Mesenteric fat pad (tissue), 1 donor: ENCODE measurements around the gene GOLGA6A. TPM values are rescaled to one million over a fixed set of nuclear protein-coding genes. Genes with fewer than 3 reads are reported as not detected.

Source experiments
- DNase-seq: peaks from one replicate; pipeline ENCODE4 v3.0.0-alpha.2; 2020; ENCODE audit warnings: low spot score
- total RNA-seq: library from RNA; stranded (reverse); fragmentation: NEBNext Ultra II Directional; extraction: Animal tissue kit (Norgen Biotek cat#: 25700); gene quantifications from one replicate; pipeline ENCODE4 v1.2.1, GENCODE V29; 2021
- donor health status: DM: yes; HTN: yes; CAD: no.

The GOLGA6A gene
- total RNA-seq, 1 donor from 2014 or later = not detected

GRCh38 chr15:74053517-74053916 is 28.8 kb downstream of the GOLGA6A start:
- peak; percentile 65 for DNase-seq

DNA sequence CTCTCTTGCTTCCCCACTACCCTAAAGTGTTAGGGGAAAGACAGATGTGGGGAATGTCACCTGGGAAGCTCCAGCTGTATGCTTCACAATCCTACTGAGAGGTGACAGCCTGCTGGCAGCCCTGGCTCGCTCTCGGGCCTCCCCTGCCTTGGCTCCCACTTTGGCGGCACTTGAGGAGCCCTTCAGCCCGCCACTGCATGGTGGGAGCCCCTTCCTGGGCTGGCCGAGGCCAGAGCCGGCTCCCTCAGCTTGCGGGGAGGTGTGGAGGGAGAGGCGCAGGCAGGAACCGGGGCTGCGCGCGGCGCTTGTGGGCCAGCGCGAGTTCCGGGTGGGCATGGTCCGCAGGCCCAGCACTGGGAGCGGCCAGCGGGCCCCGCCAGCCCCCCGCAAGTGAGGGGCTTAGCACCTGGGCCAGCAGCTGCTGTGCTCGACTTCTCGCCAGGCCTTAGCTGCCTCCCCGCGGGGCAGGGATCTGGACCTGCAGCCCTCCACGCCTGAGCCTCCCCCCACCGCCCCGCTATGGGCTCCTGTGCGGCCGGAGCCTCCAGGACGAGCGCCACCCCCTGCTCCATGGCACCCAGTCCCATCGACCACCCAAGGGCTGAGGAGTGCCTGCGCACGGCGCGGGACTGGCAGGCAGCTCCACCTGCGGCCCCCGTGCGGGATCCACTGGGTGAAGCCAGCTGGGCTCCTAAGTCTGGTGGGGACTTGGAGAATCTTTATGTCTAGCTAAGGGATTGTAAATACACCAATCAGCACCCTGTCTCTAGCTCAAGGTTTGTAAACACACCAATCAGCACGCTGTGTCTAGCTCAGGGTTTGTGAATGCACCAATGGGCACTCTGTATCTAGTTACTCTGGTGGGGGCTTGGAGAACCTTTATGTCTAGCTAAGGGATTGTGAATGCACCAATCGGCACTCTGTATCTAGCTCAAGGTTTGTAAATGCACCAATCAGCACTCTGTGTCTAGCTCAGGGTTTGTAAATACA is 29.8 kb downstream of the GOLGA6A start:
- DNase-seq = peak; percentile 88

DNA sequence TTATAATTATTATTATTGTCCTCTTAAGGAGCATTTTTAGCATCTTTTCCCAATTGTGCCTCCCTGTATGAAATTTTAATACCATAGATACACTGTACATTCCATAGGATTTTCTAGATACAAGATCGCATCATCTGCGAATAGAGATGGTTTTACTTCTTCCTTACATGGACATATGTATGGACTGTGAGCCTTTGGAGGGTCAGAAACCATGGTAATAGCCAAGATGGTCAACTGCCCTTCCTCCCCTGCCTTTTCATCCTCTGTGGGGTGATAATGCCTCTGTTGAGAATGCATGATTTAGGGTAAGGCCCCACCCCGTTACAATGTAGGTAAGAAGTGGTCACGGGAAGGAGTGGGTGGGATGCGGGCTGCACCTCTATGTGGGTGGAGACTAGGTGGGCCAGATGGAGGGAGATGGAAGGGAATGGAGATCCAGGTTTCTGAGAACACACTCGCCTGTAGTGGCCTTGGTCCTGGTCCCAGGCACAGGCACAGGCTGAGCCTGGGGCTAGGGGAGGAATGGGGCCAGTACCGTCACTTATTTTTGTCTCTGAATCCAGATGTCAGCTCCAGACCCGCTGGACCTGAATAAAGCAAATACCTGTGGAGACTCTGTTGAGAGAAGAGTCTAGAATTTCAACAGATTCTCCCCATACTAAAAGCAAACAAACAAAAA is 31.7 kb downstream of the GOLGA6A start:
- DNase-seq = peak; percentile 53

DNA sequence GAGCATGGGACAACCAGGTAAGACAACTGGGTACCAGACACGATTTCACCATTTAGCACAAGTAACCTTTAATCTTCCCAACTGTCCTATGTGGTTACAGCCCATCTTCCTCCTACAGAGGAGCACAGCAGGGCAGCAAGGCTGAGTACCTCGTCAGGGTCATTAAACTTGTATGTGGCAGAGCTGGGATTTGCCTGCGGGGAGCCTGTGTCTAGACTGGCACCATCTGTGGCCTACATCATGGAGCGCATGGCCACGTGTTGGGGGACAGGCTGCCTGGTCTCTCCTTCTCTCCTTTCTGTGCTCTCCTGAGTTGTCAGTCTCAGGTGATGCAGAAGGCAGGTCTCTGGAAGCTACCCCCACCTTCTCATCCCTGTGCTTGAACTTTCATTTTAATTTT is 32.2 kb downstream of the GOLGA6A start:
- peak; percentile 30 for DNase-seq

GRCh38 chr15:74046275-74046674 is 36.1 kb downstream of the GOLGA6A start:
- peak; percentile 28 for DNase-seq

DNA sequence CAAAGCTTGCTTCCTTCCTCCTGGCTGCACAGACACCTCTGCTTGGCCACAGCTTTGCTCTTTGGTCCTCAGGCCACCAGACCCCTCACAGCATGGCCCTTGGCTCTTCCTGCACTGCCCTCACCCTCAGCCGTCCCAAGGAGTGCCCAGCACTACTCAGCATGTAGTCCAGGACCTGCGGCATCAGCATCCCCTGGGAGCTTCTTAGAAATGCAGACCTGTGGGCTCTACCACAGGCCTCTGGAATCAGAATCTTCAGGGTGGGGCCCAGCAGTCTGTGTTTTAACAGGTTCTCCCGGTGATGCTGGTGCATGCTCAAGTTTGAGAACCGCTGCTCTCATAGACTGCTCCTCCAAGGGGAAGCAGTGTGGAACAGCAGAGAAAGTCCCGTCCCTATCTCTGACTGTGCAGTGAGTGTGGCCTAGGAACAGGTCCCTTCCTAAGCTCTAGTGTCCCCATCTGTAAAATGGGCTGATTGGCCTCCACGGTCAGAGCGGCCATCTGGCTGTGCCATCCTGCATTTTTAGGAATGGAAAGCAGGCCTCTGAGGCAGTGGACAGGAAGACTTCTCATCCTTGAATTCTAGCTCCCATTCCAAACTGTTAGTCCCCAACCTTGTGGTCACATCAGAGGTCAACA is 36.6 kb downstream of the GOLGA6A start:
- DNase-seq = peak; percentile 67

GRCh38 chr15:74045184-74045583 is 37.2 kb downstream of the GOLGA6A start:
- no peak for DNase-seq

DNA sequence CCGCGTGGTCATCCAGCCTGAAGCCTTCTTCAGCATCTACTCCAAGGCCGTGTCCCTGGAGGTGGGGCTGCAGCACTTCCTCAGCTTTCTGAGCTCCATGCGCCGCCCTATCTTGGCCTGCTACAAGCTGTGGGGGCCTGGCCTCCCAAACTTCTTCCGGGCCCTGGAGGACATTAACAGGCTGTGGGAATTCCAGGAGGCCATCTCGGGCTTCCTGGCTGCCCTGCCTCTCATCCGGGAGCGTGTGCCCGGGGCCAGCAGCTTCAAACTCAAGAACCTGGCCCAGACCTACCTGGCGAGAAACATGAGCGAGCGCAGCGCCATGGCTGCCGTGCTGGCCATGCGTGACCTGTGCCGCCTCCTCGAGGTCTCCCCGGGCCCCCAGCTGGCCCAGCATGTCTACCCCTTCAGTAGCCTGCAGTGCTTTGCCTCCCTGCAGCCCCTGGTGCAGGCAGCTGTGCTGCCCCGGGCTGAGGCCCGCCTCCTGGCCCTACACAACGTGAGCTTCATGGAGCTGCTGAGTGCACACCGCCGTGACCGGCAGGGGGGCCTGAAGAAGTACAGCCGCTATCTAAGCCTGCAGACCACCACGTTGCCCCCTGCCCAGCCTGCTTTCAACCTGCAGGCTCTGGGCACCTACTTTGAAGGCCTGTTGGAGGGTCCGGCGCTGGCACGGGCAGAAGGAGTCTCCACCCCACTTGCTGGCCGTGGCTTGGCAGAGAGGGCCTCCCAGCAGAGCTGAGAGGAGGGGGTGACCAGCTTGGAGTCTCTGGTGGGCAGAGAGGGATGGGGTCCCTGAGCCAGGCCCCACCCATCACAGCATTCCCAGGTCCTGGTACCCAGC is 37.9 kb downstream of the GOLGA6A start:
- DNase-seq = no peak

DNA sequence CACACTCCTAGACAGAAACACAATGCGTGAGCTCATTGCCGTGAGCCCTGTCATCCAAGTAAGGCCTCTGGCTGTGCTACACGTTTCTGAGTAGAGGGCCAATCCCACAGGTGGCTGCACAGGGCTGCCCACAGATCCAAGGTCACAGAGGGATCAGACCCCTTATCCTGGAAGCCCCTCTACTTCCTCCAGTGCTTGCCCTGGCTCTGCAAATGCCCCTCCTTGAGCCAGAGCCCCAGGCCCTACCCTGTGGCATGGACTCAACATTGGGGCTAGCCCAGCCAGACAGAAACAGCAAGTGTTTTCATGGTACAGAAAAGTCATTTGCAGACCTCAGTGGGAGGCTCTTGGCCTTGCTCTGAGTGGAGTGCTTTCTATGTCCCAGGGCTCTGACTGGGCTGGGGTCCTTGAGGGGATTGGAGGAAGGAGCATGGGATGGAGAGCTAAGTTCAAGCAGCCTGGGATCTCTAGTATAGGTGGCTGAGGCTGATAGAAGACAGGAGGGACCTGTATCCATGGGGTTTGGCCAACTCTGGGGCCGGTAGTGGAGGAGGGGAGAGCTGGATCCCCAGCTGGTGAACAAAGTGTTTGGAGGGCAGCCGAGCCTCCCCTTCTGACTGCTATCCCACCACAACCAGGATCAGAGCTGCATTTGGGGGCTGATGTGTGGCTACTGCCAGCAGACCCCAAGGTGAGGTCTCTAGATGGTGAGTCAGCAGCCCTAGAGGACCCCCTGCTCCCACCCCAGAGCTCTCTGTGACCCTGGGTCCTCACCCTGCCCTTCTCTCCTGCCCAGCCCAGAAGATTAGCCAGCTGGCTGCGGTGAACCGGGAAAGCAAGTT is 38.7 kb downstream of the GOLGA6A start:
- no peak for DNase-seq

GRCh38 chr15:74042603-74043424 is 39.5 kb downstream of the GOLGA6A start:
- DNase-seq = no peak

DNA sequence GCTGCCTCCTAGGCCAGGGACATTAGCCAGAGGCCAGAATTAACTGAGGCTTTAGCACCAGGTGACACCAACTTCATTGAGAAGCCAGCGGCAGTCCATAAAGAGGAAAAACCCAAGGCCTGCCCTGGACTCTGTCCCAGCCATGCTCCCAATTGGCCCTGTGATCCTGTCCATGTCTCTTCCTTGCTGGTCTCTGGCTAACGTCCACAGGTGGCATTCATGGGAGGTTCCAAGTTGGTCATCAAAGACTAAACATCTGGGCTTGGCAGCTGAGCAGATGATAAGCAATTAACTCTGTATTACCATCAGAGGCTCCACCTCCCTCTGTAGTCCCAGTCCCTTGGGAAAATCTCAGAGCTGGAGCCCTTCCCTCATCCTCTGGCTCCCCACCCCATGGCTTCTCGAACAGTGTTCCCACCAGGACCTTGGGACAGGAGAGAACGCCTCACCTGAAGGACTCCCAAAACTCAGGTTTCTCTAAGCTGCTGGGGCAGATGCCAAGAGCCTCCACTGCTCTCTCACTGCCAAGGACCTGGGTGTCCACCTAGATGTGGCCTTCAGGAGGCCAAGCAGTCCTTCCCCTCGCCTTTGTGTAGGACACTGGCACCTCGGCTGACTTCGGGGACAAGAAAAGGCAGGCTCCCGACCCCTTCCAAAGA is 40.4 kb downstream of the GOLGA6A start:
- DNase-seq = no peak

GRCh38 chr15:74041311-74041756 is 41.0 kb downstream of the GOLGA6A start:
- no peak for DNase-seq

- no peak for DNase-seq
These were observed 42.1 kb downstream of the GOLGA6A start for GRCh38 chr15:74040109-74040850.

DNA sequence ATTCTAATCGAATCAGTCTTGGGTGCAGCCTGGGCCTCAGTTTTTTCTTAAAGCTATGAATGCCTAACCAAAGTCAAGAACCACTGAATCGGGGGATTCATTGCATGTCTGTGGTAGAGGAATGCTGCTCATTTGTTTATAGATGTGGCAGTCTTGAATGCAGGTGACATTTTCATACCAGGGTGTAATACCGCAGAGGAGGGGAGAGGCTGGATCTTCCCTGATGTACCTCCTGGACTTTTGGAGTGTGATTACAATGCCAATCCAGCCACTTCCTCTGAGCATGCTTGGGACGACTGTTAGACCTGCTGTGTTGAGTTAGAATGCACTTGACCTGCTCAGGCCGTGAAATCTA is 42.7 kb downstream of the GOLGA6A start:
- no peak for DNase-seq

DNA sequence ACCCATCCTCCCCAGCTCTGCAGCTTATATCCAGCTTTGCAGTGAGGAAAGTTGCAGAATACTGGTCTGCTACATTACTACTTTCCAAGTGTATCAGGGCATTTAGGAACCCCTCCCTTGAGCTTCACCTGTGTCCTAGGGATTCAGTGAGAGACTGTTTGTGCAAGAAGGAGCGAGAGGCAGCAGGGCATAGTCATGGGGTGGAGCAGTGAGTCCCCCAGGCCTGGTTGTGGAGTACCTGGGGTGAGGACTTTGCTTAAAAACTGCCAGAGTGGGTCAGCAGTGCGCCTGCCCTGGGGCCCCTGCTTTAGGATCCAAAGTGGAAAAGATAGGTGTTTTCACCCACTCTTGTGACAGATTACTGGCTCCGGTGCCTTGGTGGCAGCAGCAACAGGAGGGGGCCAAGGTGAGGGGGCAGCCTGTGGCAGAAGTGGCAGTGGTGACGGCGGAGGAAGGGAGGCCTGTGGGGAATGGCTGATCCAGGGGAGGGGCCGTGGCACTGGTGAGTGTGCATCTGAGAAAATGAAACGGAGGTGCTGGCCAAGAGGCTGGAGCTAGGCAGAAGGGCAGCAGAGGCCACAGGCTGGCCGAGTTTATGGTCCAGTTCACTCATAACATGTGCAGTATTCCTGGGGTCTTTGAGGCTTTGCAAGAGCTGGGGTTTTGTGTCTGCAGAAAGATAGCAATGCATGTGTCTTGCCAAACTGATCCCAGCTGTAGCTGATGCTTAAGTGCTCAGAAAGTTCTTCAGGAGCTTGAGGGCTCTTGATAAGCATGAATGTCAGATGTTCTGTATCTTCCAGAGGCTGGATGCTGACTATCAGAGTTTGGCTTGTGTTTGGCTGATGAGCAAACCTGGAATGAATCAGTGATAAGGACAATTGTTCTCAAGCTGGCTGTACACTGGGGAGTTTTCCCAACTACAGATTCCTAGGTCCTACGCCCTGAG is 43.4 kb downstream of the GOLGA6A start:
- DNase-seq = no peak
